PC-9 (cell line): ENCODE results near the gene HLA-C. TPM values are rescaled to one million over a fixed set of nuclear protein-coding genes. Genes with fewer than 3 reads are reported as not detected.

Experiments used
- BruUV-seq: library from RNA; stranded (reverse); fragments of 400-500 nt; replicated peaks from 2 replicates; lab custom pipeline; 2021; lab: Mats Ljungman, UMichigan
- CTCF ChIA-PET: fragments of 300-600 bp; sonication (Branson Sonifier 250); formaldehyde crosslinking; loops from one replicate; lab custom pipeline; 2022; ENCODE audit warnings: antibody characterized with exemption; lab: Charles Lee
- POLR2A ChIA-PET: fragments of 300-600 bp; sonication (Branson Sonifier 250); formaldehyde crosslinking; loops from one replicate; lab custom pipeline; 2022; ENCODE audit warnings: antibody characterized with exemption; ENCODE audit not compliant: unreplicated experiment; lab: Charles Lee
- DNase-seq, 2 experiments: peaks; one replicate each; pipeline versions ENCODE4 v3.0.0 to v3.0.0-alpha.2; 2015 to 2022; ENCODE audit warnings: mixed read lengths in 1 of 2
- H2AFZ ChIP-seq: fragments of 200-600 bp; sonication (generic); 2 replicates; pipeline ENCODE4 v1.8.1; 2017; ENCODE audit warnings: antibody characterized with exemption
- H3F3A ChIP-seq: fragments of 200-600 bp; sonication (generic); 2 replicates; pipeline ENCODE4 v1.8.1; 2017; ENCODE audit warnings: antibody characterized with exemption, mild to moderate bottlenecking, low read depth; ENCODE audit not compliant: insufficient read depth
- H3K27ac ChIP-seq: fragments of 200-600 bp; sonication (generic); 2 replicates; pipeline ENCODE4 v1.6.1; 2016; ENCODE audit warnings: mixed run types
- H3K27me3 ChIP-seq: fragments of 200-600 bp; sonication (generic); 2 replicates; pipeline ENCODE4 v1.6.1; 2016; ENCODE audit warnings: low read depth, mixed run types; ENCODE audit not compliant: insufficient read depth
- H3K36me3 ChIP-seq: fragments of 200-600 bp; sonication (generic); 2 replicates; pipeline ENCODE4 v1.6.1; 2016; ENCODE audit warnings: low read depth, mixed run types
- H3K4me1 ChIP-seq: fragments of 200-600 bp; sonication (generic); replicated peaks from 2 replicates; pipeline ENCODE4 v1.6.1; 2016; ENCODE audit warnings: mixed run types; ENCODE audit not compliant: insufficient read depth
- H3K4me2 ChIP-seq: fragments of 200-600 bp; sonication (generic); 2 replicates; pipeline ENCODE4 v1.6.1; 2017; ENCODE audit warnings: mixed run types
- H3K4me3 ChIP-seq: fragments of 200-600 bp; sonication (generic); 2 replicates; pipeline ENCODE4 v1.6.1; 2016; ENCODE audit warnings: mixed run types
- H3K79me2 ChIP-seq: fragments of 200-600 bp; sonication (generic); 2 replicates; pipeline ENCODE4 v1.6.1; 2017; ENCODE audit warnings: low read depth, mixed run types
- H3K9me2 ChIP-seq: fragments of 200-600 bp; sonication (generic); 2 replicates; pipeline ENCODE4 v1.8.1; 2017; ENCODE audit warnings: mild to moderate bottlenecking; ENCODE audit not compliant: insufficient read depth
- H3K9me3 ChIP-seq: fragments of 200-600 bp; sonication (generic); 2 replicates; pipeline ENCODE4 v1.8.1; 2016; ENCODE audit warnings: low read depth; ENCODE audit not compliant: insufficient read depth
- H4K20me1 ChIP-seq: fragments of 200-600 bp; sonication (generic); 2 replicates; pipeline ENCODE4 v1.8.1; 2017; ENCODE audit not compliant: insufficient read depth
- EZH2 ChIP-seq: fragments of 200-600 bp; sonication (generic); IDR thresholded peaks from 2 replicates; pipeline ENCODE4 v1.8.0; 2017; ENCODE audit warnings: antibody characterized with exemption, low read depth
- intact Hi-C: fragments of 100-400 bp; cut with micrococcal nuclease; formaldehyde crosslinking; loops from one replicate; pipeline ENCODE4 v1.10.0; 2022; ENCODE audit not compliant: unreplicated experiment
- total RNA-seq: library from RNA; stranded (reverse); gene quantifications from 2 replicates; pipeline ENCODE4 v1.2.3, GENCODE V29; 2021
- TF ChIP-seq, protein P1 (sequence below): fragments of 200-600 bp; sonication (generic); conservative IDR thresholded peaks from 2 replicates; pipeline ENCODE4 v1.6.1; 2017; ENCODE audit warnings: mixed run types, antibody characterized with exemption, mild to moderate bottlenecking, moderate library complexity

HLA-C gene
- total RNA-seq, 1 experiment from 2014 or later = 305 TPM

DNA sequence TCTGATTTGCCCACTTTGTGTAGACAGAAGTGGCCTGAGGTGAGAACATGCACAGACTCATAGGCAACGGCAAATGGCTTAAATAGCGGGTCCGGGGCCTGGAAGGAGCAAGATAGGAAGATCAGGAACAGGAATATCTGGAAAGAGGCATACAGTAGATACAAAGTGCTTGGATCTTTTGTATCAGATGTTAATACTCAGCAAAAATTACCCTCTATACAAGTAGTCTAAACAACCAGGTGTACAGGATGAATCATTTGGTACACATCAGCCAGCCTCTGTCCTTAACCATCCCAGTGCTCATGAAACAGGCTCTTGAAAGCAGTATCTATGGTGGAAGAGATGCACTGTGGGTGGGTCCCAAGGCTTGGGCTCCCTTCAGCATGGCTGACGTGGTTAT lies 28.9 kb upstream of the HLA-C start:
- intact Hi-C loops = no loop called here
- no peaks in the 10 kb centered on the region for H3K36me3 ChIP-seq
- POLR2A ChIA-PET = interaction anchor here (1.0 kb wide), 1 partner anchor 550 kb away, joined by 6 read pairs; no protein-coding TSS in a partner anchor

DNA sequence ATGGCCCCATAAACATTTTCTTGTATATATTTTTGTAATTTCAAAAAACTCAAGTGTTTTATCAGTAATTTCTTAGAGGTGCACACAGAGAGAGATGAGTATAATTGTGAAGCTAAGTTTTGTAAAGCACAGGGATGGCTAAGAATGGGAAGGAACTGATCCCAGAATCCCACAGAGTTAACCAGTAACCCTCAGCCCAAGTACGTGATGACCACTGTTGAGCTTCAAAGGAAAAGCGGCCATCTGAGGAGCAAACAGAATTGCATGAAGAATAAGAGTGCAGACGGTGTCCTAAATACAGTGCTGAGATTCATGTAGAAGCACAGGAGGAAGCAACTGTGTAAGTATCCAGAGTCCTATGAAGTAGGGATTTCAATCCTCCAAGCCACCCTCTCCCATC lies 28.1 kb upstream of the HLA-C start:
- H3K27me3 ChIP-seq = peaks cover 59% of the 10 kb centered on the region
- H3K4me3 ChIP-seq = no peak overlapping the region
- H3F3A ChIP-seq = no peaks in the 10 kb centered on the region
- no peaks in the 10 kb centered on the region for H3K79me2 ChIP-seq
- H3K4me1 ChIP-seq = no peaks in the 10 kb centered on the region
- no peaks in the 10 kb centered on the region for H3K36me3 ChIP-seq
- no peaks in the 10 kb centered on the region for H4K20me1 ChIP-seq
- H3K27ac ChIP-seq = no peak overlapping the region
- no TSS peak for BruUV-seq
- H3K9me3 ChIP-seq = no peaks in the 10 kb centered on the region
- no peaks in the 10 kb centered on the region for H3K9me2 ChIP-seq
- POLR2A ChIA-PET = interaction anchor here (1.0 kb wide), 1 partner anchor 549 kb away, joined by 6 read pairs; no protein-coding TSS in a partner anchor
- CTCF ChIA-PET = no interaction called here
- DNase-seq = no peak
- H2AFZ ChIP-seq = no peak overlapping the region
- H3K4me2 ChIP-seq = no peak overlapping the region
- intact Hi-C loops = no loop called here
- no peak for TF ChIP-seq EZH2
- TF ChIP-seq, protein P1, sequence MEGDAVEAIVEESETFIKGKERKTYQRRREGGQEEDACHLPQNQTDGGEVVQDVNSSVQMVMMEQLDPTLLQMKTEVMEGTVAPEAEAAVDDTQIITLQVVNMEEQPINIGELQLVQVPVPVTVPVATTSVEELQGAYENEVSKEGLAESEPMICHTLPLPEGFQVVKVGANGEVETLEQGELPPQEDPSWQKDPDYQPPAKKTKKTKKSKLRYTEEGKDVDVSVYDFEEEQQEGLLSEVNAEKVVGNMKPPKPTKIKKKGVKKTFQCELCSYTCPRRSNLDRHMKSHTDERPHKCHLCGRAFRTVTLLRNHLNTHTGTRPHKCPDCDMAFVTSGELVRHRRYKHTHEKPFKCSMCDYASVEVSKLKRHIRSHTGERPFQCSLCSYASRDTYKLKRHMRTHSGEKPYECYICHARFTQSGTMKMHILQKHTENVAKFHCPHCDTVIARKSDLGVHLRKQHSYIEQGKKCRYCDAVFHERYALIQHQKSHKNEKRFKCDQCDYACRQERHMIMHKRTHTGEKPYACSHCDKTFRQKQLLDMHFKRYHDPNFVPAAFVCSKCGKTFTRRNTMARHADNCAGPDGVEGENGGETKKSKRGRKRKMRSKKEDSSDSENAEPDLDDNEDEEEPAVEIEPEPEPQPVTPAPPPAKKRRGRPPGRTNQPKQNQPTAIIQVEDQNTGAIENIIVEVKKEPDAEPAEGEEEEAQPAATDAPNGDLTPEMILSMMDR = no peak

More for the DNA sequence above, 28.9 kb upstream of the HLA-C start:
- TF ChIP-seq EZH2 = no peak
- TF ChIP-seq, protein P1 = no peak
- H3K79me2 ChIP-seq = no peaks in the 10 kb centered on the region
- DNase-seq = no peak
- H3F3A ChIP-seq = no peaks in the 10 kb centered on the region
- H3K27ac ChIP-seq = no peak overlapping the region
- no peaks in the 10 kb centered on the region for H3K9me2 ChIP-seq
- CTCF ChIA-PET = no interaction called here
- no peaks in the 10 kb centered on the region for H4K20me1 ChIP-seq
- H3K4me2 ChIP-seq = no peak overlapping the region
- no TSS peak for BruUV-seq
- no peak overlapping the region for H3K4me3 ChIP-seq
- H2AFZ ChIP-seq = no peak overlapping the region
- H3K27me3 ChIP-seq = peaks cover 62% of the 10 kb centered on the region
- no peaks in the 10 kb centered on the region for H3K4me1 ChIP-seq
- H3K9me3 ChIP-seq = no peaks in the 10 kb centered on the region

DNA sequence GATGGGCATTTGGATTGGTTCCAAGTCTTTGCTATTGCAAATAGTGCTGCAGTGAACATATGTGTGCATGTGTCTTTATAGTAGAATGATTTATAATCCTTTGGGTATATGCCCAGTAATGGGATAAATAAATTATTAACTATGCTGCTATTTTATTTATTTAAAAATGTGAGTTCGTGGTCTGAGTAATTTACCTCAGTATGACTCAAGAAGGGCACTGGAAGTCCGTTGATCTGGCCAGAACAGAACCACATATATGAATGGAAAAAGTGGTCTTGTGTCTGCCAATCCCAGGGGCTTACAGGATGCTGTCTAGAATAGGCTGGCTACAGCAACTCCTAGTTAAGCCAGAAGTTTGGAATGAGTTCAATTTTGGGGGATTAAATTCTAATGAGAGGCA lies 27.6 kb upstream of the HLA-C start:
- no peak overlapping the region for H3K27ac ChIP-seq
- H3K36me3 ChIP-seq = no peaks in the 10 kb centered on the region
- H3K4me3 ChIP-seq = no peak overlapping the region
- no peaks in the 10 kb centered on the region for H3F3A ChIP-seq
- no peaks in the 10 kb centered on the region for H3K9me3 ChIP-seq
- no peaks in the 10 kb centered on the region for H3K4me1 ChIP-seq
- BruUV-seq = no TSS peak
- no peak for DNase-seq
- ChIA-PET POLR2A (no interaction called here), CTCF (no interaction called here)
- no peak overlapping the region for H2AFZ ChIP-seq
- intact Hi-C loops = no loop called here
- TF ChIP-seq EZH2 = no peak
- TF ChIP-seq, protein P1 = no peak
- no peaks in the 10 kb centered on the region for H3K79me2 ChIP-seq
- no peaks in the 10 kb centered on the region for H3K9me2 ChIP-seq
- H3K4me2 ChIP-seq = no peak overlapping the region
- no peaks in the 10 kb centered on the region for H4K20me1 ChIP-seq
- H3K27me3 ChIP-seq = peaks cover 57% of the 10 kb centered on the region
